ENCODE data around the gene PLEKHG4B.

Gene PLEKHG4B

GRCh38 chr5:167982-168660 lies 76.2 kb downstream of the PLEKHG4B start:
- no peak for DNase-seq (ENCODE audit: extremely low read depth in 1 of 2, low read depth in 1 of 2)

GRCh38 chr5:169071-169727 lies 77.2 kb downstream of the PLEKHG4B start:
- no peak for DNase-seq (ENCODE audit: extremely low read depth in 1 of 2, low read depth in 1 of 2)

- no peak for DNase-seq (ENCODE audit: extremely low read depth in 1 of 2, low read depth in 1 of 2)
These were observed 77.7 kb downstream of the PLEKHG4B start for GRCh38 chr5:169728-170094.

- DNase-seq (ENCODE audit: extremely low read depth in 1 of 2, low read depth in 1 of 2), result no peak
These were observed 79.2 kb downstream of the PLEKHG4B start for GRCh38 chr5:170971-171800.

GRCh38 chr5:171801-172331 lies 79.9 kb downstream of the PLEKHG4B start:
- DNase-seq (ENCODE audit: extremely low read depth in 1 of 2, low read depth in 1 of 2), result no peak

- no peak for DNase-seq (ENCODE audit: extremely low read depth in 1 of 2, low read depth in 1 of 2)
These were observed 80.5 kb downstream of the PLEKHG4B start for GRCh38 chr5:172421-172820.

GRCh38 chr5:172841-173251 lies 80.9 kb downstream of the PLEKHG4B start:
- DNase-seq (ENCODE audit: extremely low read depth in 1 of 2, low read depth in 1 of 2), result no peak

GRCh38 chr5:173392-174290 lies 81.7 kb downstream of the PLEKHG4B start:
- DNase-seq (ENCODE audit: extremely low read depth in 1 of 2, low read depth in 1 of 2), result no peak

GRCh38 chr5:174291-174600 lies 82.3 kb downstream of the PLEKHG4B start:
- DNase-seq (ENCODE audit: extremely low read depth in 1 of 2, low read depth in 1 of 2), result no peak

GRCh38 chr5:174876-175465 lies 83.0 kb downstream of the PLEKHG4B start:
- DNase-seq (ENCODE audit: extremely low read depth in 1 of 2, low read depth in 1 of 2), result no peak

- DNase-seq (ENCODE audit: extremely low read depth in 1 of 2, low read depth in 1 of 2), result no peak
These were observed 84.4 kb downstream of the PLEKHG4B start for GRCh38 chr5:176296-176823.

- no peak for DNase-seq (ENCODE audit: extremely low read depth in 1 of 2, low read depth in 1 of 2)
These were observed 86.1 kb downstream of the PLEKHG4B start for GRCh38 chr5:178110-178509.

GRCh38 chr5:179401-179800 lies 87.4 kb downstream of the PLEKHG4B start:
- DNase-seq (ENCODE audit: extremely low read depth in 1 of 2, low read depth in 1 of 2), result no peak

- no peak for DNase-seq (ENCODE audit: extremely low read depth in 1 of 2, low read depth in 1 of 2)
These were observed 88.4 kb downstream of the PLEKHG4B start for GRCh38 chr5:180286-180918.

GRCh38 chr5:181160-181559 lies 89.2 kb downstream of the PLEKHG4B start:
- no peak for DNase-seq (ENCODE audit: extremely low read depth in 1 of 2, low read depth in 1 of 2)

GRCh38 chr5:181566-181965 lies 89.6 kb downstream of the PLEKHG4B start:
- DNase-seq (ENCODE audit: extremely low read depth in 1 of 2, low read depth in 1 of 2), result no peak

- DNase-seq (ENCODE audit: extremely low read depth in 1 of 2, low read depth in 1 of 2), result no peak
These were observed 90.2 kb downstream of the PLEKHG4B start for GRCh38 chr5:182126-182525.

GRCh38 chr5:184471-184870 lies 92.5 kb downstream of the PLEKHG4B start:
- DNase-seq (ENCODE audit: extremely low read depth in 1 of 2, low read depth in 1 of 2), result no peak

All from activated CD8-positive, alpha-beta memory T cell treated with anti-CD3 and anti-CD28 coated beads for 1 hour (primary cell).